ENCODE results near the gene LCE3B. TPM values are rescaled to one million over a fixed set of nuclear protein-coding genes. Genes with fewer than 3 reads are reported as not detected.

Gene LCE3B
- total and polyA plus RNA-seq, 5 donors from 2014 or later: not detected

GRCh38 chr1:152585586-152585985 lies 28.0 kb upstream of the LCE3B start:
- no peak overlapping the region for H3K27ac ChIP-seq (ENCODE audit: insufficient read depth, low read length, poor library complexity, severe bottlenecking)
- Mint-ChIP-seq H3K27ac (no peak overlapping the region), H3K27me3 (no peaks in the 10 kb centered on the region), H3K4me1 (no peaks in the 10 kb centered on the region), H3K36me3 (no peaks in the 10 kb centered on the region), H3K9me3 (peaks cover 0 to 2% (median 0%) of the 10 kb centered on the region in 7 donors), H3K4me3 (no peak overlapping the region)
- H3K27me3 ChIP-seq (ENCODE audit: control insufficient read depth, insufficient read depth, low read length): no peaks in the 10 kb centered on the region
- no peak for ATAC-seq (ENCODE audit: low read depth in 2 of 2)
- no peaks in the 10 kb centered on the region for H3K4me1 ChIP-seq (ENCODE audit: control insufficient read depth, insufficient read depth, low read length, poor library complexity, severe bottlenecking)
- no peaks in the 10 kb centered on the region for H3K9me3 ChIP-seq (ENCODE audit: control insufficient read depth in 2 of 2, low read length in 2 of 2)
- H3K36me3 ChIP-seq (ENCODE audit: control insufficient read depth, insufficient read depth, low read length): no peaks in the 10 kb centered on the region
- no peak overlapping the region for H3K4me3 ChIP-seq (ENCODE audit: low read depth, low read length)
- no peak for DNase-seq

- no peak for DNase-seq
- ATAC-seq (ENCODE audit: low read depth in 2 of 2): no peak
- no peaks in the 10 kb centered on the region for H3K4me1 Mint-ChIP-seq
- H3K9me3 Mint-ChIP-seq: peaks cover 0 to 3% (median 0%) of the 10 kb centered on the region in 7 donors
- Histone ChIP-seq H3K4me3 (ENCODE audit: low read depth, low read length) (no peak overlapping the region), H3K36me3 (ENCODE audit: control insufficient read depth, insufficient read depth, low read length) (no peaks in the 10 kb centered on the region), H3K27ac (ENCODE audit: insufficient read depth, low read length, poor library complexity, severe bottlenecking) (no peak overlapping the region), H3K27me3 (ENCODE audit: control insufficient read depth, insufficient read depth, low read length) (no peaks in the 10 kb centered on the region), H3K9me3 (ENCODE audit: control insufficient read depth in 2 of 2, low read length in 2 of 2) (no peaks in the 10 kb centered on the region), H3K4me1 (ENCODE audit: control insufficient read depth, insufficient read depth, low read length, poor library complexity, severe bottlenecking) (no peaks in the 10 kb centered on the region)
- H3K27ac Mint-ChIP-seq: no peak overlapping the region
- no peaks in the 10 kb centered on the region for H3K27me3 Mint-ChIP-seq
- H3K36me3 Mint-ChIP-seq: no peaks in the 10 kb centered on the region
- no peak overlapping the region for H3K4me3 Mint-ChIP-seq
These were observed 16.6 kb upstream of the LCE3B start for GRCh38 chr1:152596986-152597385.

- no peaks in the 10 kb centered on the region for H3K36me3 Mint-ChIP-seq
- H3K27me3 ChIP-seq (ENCODE audit: control insufficient read depth, insufficient read depth, low read length): no peaks in the 10 kb centered on the region
These were observed 13.7 kb upstream of the LCE3B start, which contains the start of gene LCE3C for GRCh38 chr1:152599934-152600333. TSS of gene LCE3C (plus strand) at chr1:152600234. CDS start at chr1:152600732, 498 bp downstream.

GRCh38 chr1:152621993-152622392 lies 8.4 kb downstream of the LCE3B start:
- Histone ChIP-seq H3K9me3 (ENCODE audit: control insufficient read depth in 2 of 2, low read length in 2 of 2) (peaks cover 4 to 12% of the 10 kb centered on the region in 2 experiments), H3K4me1 (ENCODE audit: control insufficient read depth, insufficient read depth, low read length, poor library complexity, severe bottlenecking) (no peaks in the 10 kb centered on the region), H3K27me3 (ENCODE audit: control insufficient read depth, insufficient read depth, low read length) (peaks cover 2% of the 10 kb centered on the region), H3K4me3 (ENCODE audit: low read depth, low read length) (no peak overlapping the region), H3K27ac (ENCODE audit: insufficient read depth, low read length, poor library complexity, severe bottlenecking) (no peak overlapping the region), H3K36me3 (ENCODE audit: control insufficient read depth, insufficient read depth, low read length) (no peaks in the 10 kb centered on the region)
- H3K9me3 Mint-ChIP-seq: peaks cover 0 to 15% (median 3%) of the 10 kb centered on the region in 7 donors
- H3K27me3 Mint-ChIP-seq: peaks cover 5% of the 10 kb centered on the region
- H3K36me3 Mint-ChIP-seq: no peaks in the 10 kb centered on the region
- no peak overlapping the region for H3K27ac Mint-ChIP-seq
- H3K4me1 Mint-ChIP-seq: peaks cover 0 to 2% (median 0%) of the 10 kb centered on the region in 4 donors
- DNase-seq (no peak), ATAC-seq (ENCODE audit: low read depth in 2 of 2) (no peak)
- H3K4me3 Mint-ChIP-seq: no peak overlapping the region

More at GRCh38 chr1:152599934-152600333, 13.7 kb upstream of the LCE3B start, which contains the start of gene LCE3C:
- Histone ChIP-seq H3K36me3 (ENCODE audit: control insufficient read depth, insufficient read depth, low read length) (no peaks in the 10 kb centered on the region), H3K27ac (ENCODE audit: insufficient read depth, low read length, poor library complexity, severe bottlenecking) (no peak within 1 kb of the TSS), H3K4me3 (ENCODE audit: low read depth, low read length) (no peak within 1 kb of the TSS), H3K9me3 (ENCODE audit: control insufficient read depth in 2 of 2, low read length in 2 of 2) (no peaks in the 10 kb centered on the region), H3K4me1 (ENCODE audit: control insufficient read depth, insufficient read depth, low read length, poor library complexity, severe bottlenecking) (no peaks in the 10 kb centered on the region)
- H3K9me3 Mint-ChIP-seq: peaks cover 0 to 3% (median 0%) of the 10 kb centered on the region in 7 donors
- no peaks in the 10 kb centered on the region for H3K27me3 Mint-ChIP-seq
- no peak within 1 kb of the TSS for H3K4me3 Mint-ChIP-seq
- ATAC-seq (ENCODE audit: low read depth in 2 of 2): no peak
- H3K4me1 Mint-ChIP-seq: no peaks in the 10 kb centered on the region
- H3K27ac Mint-ChIP-seq: no peak within 1 kb of the TSS
- no peak for DNase-seq

GRCh38 chr1:152622803-152623202 lies 9.2 kb downstream of the LCE3B start, which contains the start of gene LCE3A:
TSS of gene LCE3A (minus strand) at chr1:152623103. CDS start at chr1:152623103, 0 bp downstream.
- H3K27ac ChIP-seq (ENCODE audit: insufficient read depth, low read length, poor library complexity, severe bottlenecking): no peak within 1 kb of the TSS
- Mint-ChIP-seq H3K4me1 (peaks cover 0 to 2% (median 0%) of the 10 kb centered on the region in 4 donors), H3K27ac (no peak within 1 kb of the TSS), H3K36me3 (no peaks in the 10 kb centered on the region), H3K27me3 (peaks cover 11% of the 10 kb centered on the region), H3K9me3 (peaks cover 0 to 11% (median 3%) of the 10 kb centered on the region in 7 donors), H3K4me3 (no peak within 1 kb of the TSS)
- H3K4me3 ChIP-seq (ENCODE audit: low read depth, low read length): no peak within 1 kb of the TSS
- H3K36me3 ChIP-seq (ENCODE audit: control insufficient read depth, insufficient read depth, low read length): no peaks in the 10 kb centered on the region
- no peaks in the 10 kb centered on the region for H3K4me1 ChIP-seq (ENCODE audit: control insufficient read depth, insufficient read depth, low read length, poor library complexity, severe bottlenecking)
- no peak for ATAC-seq (ENCODE audit: low read depth in 2 of 2)
- H3K9me3 ChIP-seq (ENCODE audit: control insufficient read depth in 2 of 2, low read length in 2 of 2): peaks cover 4 to 12% of the 10 kb centered on the region in 2 experiments
- DNase-seq: no peak
- peaks cover 2% of the 10 kb centered on the region for H3K27me3 ChIP-seq (ENCODE audit: control insufficient read depth, insufficient read depth, low read length)

- Mint-ChIP-seq H3K9me3 (peaks cover 0 to 11% (median 4%) of the 10 kb centered on the region in 7 donors), H3K36me3 (no peaks in the 10 kb centered on the region), H3K4me1 (peaks cover 0 to 2% (median 0%) of the 10 kb centered on the region in 4 donors), H3K27me3 (peaks cover 11% of the 10 kb centered on the region), H3K4me3 (no peak overlapping the region), H3K27ac (no peak overlapping the region)
- H3K27me3 ChIP-seq (ENCODE audit: control insufficient read depth, insufficient read depth, low read length): peaks cover 2% of the 10 kb centered on the region
- H3K36me3 ChIP-seq (ENCODE audit: control insufficient read depth, insufficient read depth, low read length): no peaks in the 10 kb centered on the region
- H3K9me3 ChIP-seq (ENCODE audit: control insufficient read depth in 2 of 2, low read length in 2 of 2): peaks cover 0 to 12% of the 10 kb centered on the region in 2 experiments
- no peak overlapping the region for H3K4me3 ChIP-seq (ENCODE audit: low read depth, low read length)
- no peak overlapping the region for H3K27ac ChIP-seq (ENCODE audit: insufficient read depth, low read length, poor library complexity, severe bottlenecking)
- H3K4me1 ChIP-seq (ENCODE audit: control insufficient read depth, insufficient read depth, low read length, poor library complexity, severe bottlenecking): no peaks in the 10 kb centered on the region
- DNase-seq: no peak
- no peak for ATAC-seq (ENCODE audit: low read depth in 2 of 2)
These were observed 9.7 kb downstream of the LCE3B start for GRCh38 chr1:152623203-152623844.

GRCh38 chr1:152626744-152627143 lies 13.1 kb downstream of the LCE3B start:
- no peak overlapping the region for H3K4me3 ChIP-seq (ENCODE audit: low read depth, low read length)
- no peaks in the 10 kb centered on the region for H3K36me3 ChIP-seq (ENCODE audit: control insufficient read depth, insufficient read depth, low read length)
- peaks cover 7% of the 10 kb centered on the region for H3K27me3 Mint-ChIP-seq
- H3K4me1 ChIP-seq (ENCODE audit: control insufficient read depth, insufficient read depth, low read length, poor library complexity, severe bottlenecking): no peaks in the 10 kb centered on the region
- H3K9me3 Mint-ChIP-seq: peaks cover 0 to 4% (median 0%) of the 10 kb centered on the region in 7 donors
- no peak overlapping the region for H3K4me3 Mint-ChIP-seq
- no peaks in the 10 kb centered on the region for H3K9me3 ChIP-seq (ENCODE audit: control insufficient read depth in 2 of 2, low read length in 2 of 2)
- peaks cover 4% of the 10 kb centered on the region for H3K27me3 ChIP-seq (ENCODE audit: control insufficient read depth, insufficient read depth, low read length)
- H3K27ac ChIP-seq (ENCODE audit: insufficient read depth, low read length, poor library complexity, severe bottlenecking): no peak overlapping the region
- peaks cover 0 to 2% (median 0%) of the 10 kb centered on the region in 4 donors for H3K4me1 Mint-ChIP-seq
- ATAC-seq (ENCODE audit: low read depth in 2 of 2): no peak
- DNase-seq: no peak
- H3K27ac Mint-ChIP-seq: no peak overlapping the region
- no peaks in the 10 kb centered on the region for H3K36me3 Mint-ChIP-seq

GRCh38 chr1:152630596-152630995 lies 17.0 kb downstream of the LCE3B start:
- Mint-ChIP-seq H3K4me1 (no peaks in the 10 kb centered on the region), H3K4me3 (no peak overlapping the region), H3K9me3 (peaks cover 0 to 7% (median 1%) of the 10 kb centered on the region in 7 donors), H3K27me3 (peaks cover 7% of the 10 kb centered on the region), H3K36me3 (no peaks in the 10 kb centered on the region), H3K27ac (no peak overlapping the region)
- DNase-seq: no peak
- no peak for ATAC-seq (ENCODE audit: low read depth in 2 of 2)
- no peaks in the 10 kb centered on the region for H3K4me1 ChIP-seq (ENCODE audit: control insufficient read depth, insufficient read depth, low read length, poor library complexity, severe bottlenecking)
- H3K4me3 ChIP-seq (ENCODE audit: low read depth, low read length): no peak overlapping the region
- H3K36me3 ChIP-seq (ENCODE audit: control insufficient read depth, insufficient read depth, low read length): no peaks in the 10 kb centered on the region
- peaks cover 4% of the 10 kb centered on the region for H3K27me3 ChIP-seq (ENCODE audit: control insufficient read depth, insufficient read depth, low read length)
- H3K27ac ChIP-seq (ENCODE audit: insufficient read depth, low read length, poor library complexity, severe bottlenecking): no peak overlapping the region
- no peaks in the 10 kb centered on the region for H3K9me3 ChIP-seq (ENCODE audit: control insufficient read depth in 2 of 2, low read length in 2 of 2)
